ENCODE measurements around the gene MMP12.
"Not testable (repeated sequence)": the region's sequence is repeated elsewhere in the genome, so short reads cannot be mapped to it uniquely, and the experiment has no call there.

MMP12 gene

DNA sequence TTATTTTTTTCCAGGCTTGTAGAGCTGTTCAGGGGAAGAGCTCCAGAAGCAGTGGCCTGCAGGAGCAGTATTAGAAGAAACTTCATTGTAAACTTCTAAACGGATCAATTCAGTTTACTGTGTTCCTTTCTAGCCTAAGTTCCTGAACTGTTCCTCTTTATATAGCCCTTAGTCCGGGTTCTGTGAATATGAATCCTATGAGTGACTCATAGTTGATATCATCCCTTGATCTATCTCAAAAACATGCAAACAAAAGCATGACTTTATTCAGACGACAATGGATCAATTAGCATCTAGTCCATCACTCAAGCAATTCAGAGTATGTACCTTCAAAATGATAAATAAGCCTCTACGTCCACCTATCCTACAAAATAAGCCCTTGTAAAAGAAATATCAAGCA lies at the start of gene MMP12:
Gene MMP12 (minus strand): TSS at position 131 of the 400 bp plus-strand sequence. CDS start 45 bp downstream, at position 86.
- no peak for DNase-seq

DNA sequence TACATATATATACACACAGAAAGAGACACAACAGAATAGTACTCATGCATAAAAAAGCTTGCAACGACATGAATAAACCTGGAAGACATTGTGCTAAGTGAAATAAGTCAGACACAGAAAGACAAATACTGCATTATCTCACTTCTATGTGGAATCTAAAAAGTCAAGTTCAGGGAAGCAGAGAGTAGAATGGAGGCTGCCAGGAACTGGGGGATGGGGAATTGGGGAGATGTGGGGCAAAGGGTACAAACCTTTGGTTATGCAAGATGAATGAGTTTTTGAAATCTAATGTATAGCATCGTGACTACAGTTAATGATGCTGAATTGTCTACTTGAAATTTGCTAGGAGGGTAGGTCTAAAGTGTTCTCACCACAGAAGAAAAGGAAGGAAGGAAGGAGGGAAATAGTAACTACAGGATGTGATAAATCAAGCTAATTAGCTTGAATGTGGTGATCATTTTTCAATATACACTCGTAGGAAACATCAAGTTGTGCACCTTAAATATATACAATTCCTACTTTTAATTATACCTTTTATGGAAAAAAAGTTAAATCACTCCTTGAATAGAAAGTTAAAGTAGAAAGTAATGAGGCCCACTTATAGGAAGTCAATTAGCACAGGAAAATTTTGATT lies 46.9 kb upstream of the MMP12 start:
- no peak for DNase-seq

DNA sequence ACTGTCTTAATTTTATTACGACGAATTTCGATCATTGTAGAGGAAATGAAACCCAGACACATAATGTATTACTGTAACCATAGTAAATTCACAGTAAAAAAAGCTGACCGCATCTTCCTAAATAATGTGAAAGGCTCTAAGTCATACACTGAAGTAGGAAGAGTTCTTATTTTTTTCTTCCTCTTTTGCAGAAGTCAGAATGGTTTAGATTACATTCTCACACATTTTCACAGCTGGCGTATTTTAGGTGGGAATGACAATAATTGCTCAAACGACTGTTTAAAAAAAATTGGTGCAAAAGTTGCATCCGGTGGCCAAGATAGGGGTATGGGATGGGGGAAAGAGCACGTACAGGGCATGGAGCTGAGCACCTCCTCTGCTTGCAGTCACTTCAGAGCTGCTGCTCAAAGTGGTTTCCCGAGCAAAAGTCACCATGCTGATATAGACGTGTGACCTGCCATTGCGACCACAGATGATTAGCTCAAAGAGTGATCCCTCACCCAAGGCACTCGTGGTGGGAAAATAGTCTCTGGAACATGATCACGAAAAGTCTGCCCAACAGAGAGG lies 45.4 kb upstream of the MMP12 start:
- DNase-seq: no peak

DNA sequence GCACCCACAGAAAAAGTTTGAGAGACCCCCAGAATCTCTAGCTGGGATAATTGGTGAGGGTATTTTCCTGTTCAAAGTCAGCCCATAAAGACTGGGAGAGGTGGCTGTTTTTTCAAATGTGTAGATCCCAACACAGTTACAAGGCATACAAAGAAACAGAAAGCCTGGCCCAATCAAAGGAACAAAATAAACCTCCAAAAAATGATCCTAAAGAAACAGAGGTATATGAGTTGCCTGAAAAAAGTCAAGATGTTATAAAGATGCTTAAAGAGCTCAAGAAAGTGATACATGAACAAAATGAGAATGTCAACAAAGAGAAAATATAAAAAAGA lies 40.2 kb upstream of the MMP12 start:
- DNase-seq: no peak

- DNase-seq: peak; percentile 30
These were observed 39.7 kb upstream of the MMP12 start for GRCh38 chr11:102914238-102915043.

DNA sequence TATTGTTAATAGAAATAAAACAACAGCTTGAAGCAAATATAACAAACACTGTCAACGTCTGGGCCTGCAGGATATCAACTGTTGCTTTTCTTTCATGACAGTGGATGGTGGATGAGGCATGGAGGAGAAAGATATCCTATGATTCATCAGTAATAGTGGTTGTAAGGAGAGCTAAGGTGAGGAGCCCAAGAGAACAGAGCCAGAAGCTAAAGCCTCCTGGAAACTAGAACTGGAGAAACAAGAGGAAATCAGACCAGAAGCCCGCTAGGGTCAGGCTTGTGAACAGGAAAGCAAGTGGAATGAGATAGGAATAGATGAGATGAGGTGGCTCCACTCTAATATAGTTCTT lies 37.7 kb upstream of the MMP12 start:
- no peak for DNase-seq

GRCh38 chr11:102911758-102912481 lies 37.1 kb upstream of the MMP12 start:
- no peak for DNase-seq

DNA sequence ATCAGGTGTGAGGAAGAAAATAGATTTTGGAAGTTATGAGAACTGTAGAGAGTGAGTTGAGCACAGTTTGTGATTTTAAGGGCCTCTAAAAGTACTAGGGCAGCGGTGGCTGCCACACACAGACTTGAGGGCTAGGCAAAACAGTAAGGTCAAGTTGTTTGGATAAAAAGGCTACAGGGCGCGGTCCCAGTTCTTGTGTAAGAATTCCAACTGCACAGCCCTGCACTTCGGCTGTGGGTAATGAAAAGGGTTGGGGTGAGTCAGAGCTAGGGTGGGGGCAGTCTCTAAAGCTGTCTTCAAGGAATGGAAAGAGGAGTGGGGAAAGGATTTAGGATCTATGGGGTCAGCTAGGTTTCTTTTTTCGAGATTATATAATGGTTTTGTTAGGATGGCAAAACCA lies 31.1 kb upstream of the MMP12 start:
- not testable (repeated sequence) for DNase-seq

DNA sequence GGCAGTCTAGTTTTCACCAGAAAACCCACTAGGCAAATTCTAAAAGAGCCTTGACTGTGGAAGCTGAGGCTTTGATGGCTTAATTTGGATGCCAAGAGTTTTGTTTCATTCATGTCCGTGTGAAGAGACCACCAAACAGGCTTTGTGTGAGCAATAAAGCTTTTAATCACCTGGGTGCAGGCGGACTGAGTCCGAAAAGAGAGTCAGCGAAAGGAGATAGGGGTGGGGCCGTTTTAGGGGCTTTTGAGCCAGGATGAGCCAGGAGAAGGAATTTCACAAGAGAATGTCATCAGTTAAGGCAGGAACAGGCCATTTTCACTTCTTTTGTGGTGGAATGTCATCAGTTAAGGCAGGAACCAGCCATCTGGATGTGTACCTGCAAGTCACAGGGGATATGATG lies 29.1 kb upstream of the MMP12 start:
- not testable (repeated sequence) for DNase-seq

DNA sequence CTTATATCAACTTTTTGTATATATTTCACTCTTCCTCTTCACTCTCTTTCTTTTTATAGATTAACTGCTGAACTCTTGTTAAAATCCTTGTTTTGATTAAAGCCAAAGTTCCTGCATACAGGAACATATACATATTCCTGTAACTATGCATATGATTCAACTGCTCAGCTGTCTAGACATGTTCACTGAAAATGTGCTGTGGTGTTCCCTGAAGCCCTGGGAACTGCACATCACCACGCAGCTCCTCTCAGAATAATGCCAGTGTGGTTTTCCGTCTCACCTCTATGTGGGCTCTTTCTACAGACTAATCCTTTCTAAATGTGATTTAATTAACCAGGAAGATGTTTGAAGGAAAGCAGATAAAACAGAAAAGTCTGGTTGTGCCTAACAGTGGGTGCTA lies 25.6 kb upstream of the MMP12 start:
- no peak for DNase-seq

DNA sequence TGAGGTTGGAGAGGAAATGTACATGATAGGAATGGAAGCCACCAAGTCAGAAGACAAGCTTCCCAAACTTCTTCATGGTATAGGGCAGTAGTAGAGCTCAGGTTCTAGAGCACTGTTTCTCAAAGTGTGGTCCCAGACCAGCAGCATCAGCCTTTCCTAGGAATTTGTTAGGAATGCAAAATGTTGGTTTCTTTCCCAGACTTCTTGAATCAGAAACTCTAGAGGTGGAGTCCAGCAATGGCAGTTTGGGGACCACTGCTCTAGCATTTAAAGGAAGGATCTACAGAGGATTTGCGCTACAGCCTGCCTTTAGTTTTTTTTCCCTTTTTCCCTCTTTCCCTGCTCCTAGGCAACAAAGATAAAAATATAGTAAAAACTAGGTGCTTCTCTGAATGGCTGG lies 17.0 kb upstream of the MMP12 start:
- no peak for DNase-seq

DNA sequence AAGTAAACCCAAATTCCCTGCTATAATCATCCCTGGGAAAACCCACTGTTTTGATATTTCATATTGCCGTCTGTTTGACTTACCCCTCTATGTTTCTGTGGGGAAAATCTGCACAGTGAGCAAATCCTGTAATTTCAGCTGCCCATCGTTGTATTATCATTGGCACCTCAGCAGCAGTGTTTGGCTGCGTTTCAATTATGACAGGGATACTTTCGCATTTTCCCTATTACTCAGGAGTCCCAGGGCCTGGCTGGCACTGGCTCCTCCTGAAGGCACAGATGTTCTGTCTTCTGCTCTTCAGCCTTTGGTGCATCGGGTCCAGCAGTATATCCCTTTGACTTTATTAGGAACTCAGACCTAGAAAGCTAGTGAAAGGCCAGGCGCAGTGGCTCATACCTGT lies 12.2 kb upstream of the MMP12 start:
- no peak for DNase-seq

GRCh38 chr11:102883141-102883540 lies 8.4 kb upstream of the MMP12 start:
- no peak for DNase-seq

DNA sequence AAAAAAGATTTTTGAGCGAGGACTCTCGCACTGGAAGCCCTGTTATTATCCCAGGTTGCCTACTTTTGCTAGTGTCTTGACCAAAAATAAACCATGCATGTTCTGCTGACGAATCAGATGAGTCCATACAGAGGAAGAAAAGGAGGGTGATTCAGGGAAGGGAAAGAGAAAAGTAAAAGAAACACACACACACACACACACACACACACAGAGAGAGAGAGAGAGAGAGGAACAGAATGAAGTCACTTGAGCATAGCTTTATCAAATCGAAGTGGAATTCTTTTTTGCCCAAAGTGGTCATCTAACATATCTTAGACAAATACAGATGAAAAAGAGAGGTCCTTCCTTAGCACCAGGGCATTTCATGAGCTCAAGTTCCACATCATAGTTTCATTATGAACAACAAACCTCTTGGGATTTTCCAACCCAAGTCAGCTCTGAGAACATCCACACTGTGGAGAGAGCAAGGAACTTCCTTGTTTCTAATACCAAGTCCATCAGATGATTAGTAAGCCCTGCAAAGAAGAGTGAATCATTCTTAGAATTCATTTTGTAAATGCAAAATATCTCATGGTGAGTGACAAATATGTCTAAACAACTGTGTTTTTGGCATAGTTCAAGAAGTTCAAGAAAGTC lies 7.7 kb upstream of the MMP12 start:
- no peak for DNase-seq

GRCh38 chr11:102879801-102880200 lies 5.0 kb upstream of the MMP12 start:
- no peak for DNase-seq

DNA sequence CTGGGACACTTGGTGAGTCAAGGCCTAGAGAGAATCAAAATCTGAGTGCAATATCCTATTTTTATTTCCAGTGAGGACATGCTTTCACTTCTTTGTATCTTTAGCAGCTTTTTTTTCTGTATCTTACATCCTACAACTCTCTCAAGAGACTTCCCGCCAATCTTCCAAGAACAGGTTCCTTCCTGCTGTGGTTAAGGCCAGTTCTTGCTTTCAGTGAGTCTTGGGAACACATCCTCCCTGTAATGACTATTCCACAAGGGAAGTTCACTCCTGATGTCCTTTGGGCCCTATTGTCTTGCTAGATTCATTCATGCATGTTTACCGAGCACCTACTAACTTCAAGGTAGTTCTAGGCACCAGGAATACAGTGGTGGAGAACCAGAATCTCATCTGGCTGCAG lies 3.8 kb upstream of the MMP12 start:
- DNase-seq: no peak

DNA sequence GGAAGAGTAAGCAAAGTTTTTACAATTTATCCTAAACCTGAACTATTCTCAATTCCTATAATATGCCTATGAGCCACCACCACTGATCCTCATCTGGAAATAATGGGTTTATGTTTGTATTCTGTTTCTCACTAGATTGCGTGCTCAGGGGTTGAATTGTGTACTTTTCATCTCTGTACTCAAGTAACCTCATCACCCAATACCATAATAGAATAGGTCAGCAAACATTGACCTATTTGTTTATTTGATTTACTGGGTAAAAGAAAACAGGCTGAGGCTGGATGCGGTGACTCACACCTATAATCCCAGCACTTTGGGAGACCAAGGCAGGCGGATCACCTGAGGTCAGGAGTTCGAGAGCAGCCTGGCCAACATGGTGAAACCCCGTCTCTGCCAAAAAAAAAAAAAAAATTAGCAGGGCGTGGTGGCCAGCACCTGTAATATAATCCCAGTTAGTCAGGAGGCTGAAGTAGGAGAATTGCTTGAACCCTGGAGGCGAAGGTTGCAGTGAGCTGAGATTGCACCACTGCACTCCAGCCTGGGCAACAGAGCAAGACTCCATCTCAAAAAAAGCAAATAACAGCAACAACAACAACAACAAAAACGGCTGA lies 5.3 kb downstream of the MMP12 start:
- DNase-seq: not testable (repeated sequence)

DNA sequence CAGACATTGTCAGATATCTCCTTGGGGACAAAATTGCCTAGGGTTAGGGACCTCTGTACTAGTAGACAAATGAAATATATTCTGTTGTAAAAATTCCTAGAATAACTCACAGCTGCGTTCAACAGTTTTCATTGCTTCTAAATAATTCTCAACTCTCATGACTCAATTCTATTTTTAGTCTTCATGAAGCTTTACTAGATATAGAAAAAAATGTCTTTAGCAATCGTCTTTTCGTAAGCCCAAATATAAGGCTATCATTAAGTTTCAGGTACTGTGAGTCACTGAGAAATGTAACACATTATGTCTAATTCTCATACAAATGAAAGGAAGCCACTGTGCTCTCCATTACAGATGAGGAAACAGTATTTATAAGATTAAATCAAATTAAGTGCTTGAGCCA lies 6.4 kb downstream of the MMP12 start:
- DNase-seq: no peak

- no peak for DNase-seq
These were observed 10.1 kb downstream of the MMP12 start for GRCh38 chr11:102864724-102865123.

- no peak for DNase-seq
These were observed 20.8 kb downstream of the MMP12 start for GRCh38 chr11:102853956-102854355.

GRCh38 chr11:102853055-102853454 lies 21.7 kb downstream of the MMP12 start:
- no peak for DNase-seq

GRCh38 chr11:102850973-102851745 lies 23.6 kb downstream of the MMP12 start:
- no peak for DNase-seq
